Kidney capillary endothelial cell (primary cell): ENCODE measurements around the gene TMEM117.
"Not testable (repeated sequence)": the region's sequence is repeated elsewhere in the genome, so short reads cannot be mapped to it uniquely, and the experiment has no call there.

Experiments used
- DNase-seq: peaks from one replicate; pipeline ENCODE4 v3.0.0-alpha.2; 2018; ENCODE audit warnings: low spot score

TMEM117 gene

DNA sequence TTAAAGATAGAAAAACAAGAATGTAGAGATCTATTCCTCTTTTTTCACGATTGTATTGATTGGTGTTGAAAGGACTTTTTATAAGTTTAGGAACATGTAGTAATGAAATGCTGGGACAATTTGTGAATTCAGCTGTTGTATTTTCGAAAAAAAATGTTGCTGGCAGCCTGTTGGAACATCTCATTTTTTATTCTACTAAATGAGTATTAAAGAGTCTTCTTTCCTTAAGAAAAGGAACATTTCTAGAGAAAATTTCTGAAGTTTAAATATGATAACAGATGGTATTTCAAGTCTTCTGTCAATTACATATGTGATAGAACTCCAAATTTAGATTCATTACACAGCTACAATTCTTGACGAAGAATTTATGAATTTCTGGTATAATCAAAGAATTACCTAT lies 189.6 kb downstream of the TMEM117 start:
- DNase-seq = no peak

GRCh38 chr12:44026046-44026445 lies 190.2 kb downstream of the TMEM117 start:
- no peak for DNase-seq

DNA sequence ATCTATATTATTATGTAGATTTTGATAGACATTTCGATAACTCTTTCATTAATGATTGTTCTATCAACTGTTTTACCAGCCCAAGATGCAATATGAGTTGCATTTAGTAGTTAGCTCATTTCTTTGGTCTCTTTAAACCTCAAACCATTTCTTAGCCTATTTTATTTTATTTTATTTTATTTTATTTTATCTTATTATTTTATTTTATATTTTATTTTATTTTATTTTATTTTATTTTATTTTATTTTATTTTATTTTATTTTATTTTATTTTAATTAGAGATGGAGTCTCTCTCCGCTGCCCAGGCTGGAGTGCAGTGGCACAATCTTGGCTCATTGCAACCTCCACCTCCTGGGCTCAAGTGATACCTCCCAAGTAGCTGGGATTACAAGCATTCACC lies 191.0 kb downstream of the TMEM117 start:
- DNase-seq = not testable (repeated sequence)

- no peak for DNase-seq
Observed at GRCh38 chr12:44029194-44029593, 193.3 kb downstream of the TMEM117 start.

- no peak for DNase-seq
Observed at GRCh38 chr12:44031472-44032185, 195.7 kb downstream of the TMEM117 start.

GRCh38 chr12:44034906-44035305 lies 199.0 kb downstream of the TMEM117 start:
- no peak for DNase-seq

DNA sequence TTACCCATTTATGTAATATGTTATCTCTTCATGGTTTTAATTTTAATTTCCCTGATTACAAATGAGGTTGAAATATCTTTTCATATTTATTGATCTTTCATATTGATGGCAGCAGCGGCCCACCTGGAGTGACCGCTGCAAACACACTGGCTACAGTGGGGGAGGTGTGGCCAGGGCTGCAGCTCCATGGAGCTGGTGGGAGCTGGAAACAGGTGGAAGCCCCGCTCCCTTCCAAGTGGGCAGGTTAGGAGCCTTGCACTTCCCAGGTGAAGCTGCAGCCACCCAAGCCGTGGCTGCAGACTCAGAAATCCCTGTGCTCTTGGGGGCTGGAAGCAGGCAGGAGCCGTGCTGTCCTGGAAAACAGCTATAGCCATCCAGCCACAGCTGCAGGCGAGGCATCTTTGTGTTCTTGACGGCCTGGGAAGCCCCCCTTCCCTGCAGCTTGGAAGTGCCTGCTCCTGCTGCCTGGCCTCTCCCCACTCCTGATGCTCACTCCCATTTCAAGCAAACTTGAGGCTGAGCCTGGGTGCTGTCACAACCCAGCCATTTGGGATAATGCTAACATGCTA lies 201.1 kb downstream of the TMEM117 start:
- DNase-seq = no peak

GRCh38 chr12:44038411-44038810 lies 202.5 kb downstream of the TMEM117 start:
- no peak for DNase-seq

DNA sequence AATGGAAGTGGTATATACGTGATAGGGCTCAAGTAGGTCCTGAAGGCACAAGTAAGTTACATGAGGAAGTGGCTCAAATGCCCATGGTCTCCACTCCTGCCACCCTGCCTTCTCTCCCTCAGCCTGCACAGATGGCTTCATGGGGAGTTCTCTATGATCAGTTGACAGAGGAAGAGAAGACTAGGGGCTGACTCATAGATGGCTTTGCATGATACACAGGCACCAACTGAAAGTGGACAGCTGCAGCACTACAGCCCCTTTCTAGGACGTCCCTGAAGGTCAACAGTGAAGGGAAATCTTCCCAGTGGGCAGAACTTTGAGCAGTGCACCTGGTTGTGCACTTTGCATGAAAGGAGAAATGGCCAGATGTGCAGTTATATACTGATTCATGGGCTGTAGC lies 208.6 kb downstream of the TMEM117 start:
- DNase-seq = not testable (repeated sequence)

DNA sequence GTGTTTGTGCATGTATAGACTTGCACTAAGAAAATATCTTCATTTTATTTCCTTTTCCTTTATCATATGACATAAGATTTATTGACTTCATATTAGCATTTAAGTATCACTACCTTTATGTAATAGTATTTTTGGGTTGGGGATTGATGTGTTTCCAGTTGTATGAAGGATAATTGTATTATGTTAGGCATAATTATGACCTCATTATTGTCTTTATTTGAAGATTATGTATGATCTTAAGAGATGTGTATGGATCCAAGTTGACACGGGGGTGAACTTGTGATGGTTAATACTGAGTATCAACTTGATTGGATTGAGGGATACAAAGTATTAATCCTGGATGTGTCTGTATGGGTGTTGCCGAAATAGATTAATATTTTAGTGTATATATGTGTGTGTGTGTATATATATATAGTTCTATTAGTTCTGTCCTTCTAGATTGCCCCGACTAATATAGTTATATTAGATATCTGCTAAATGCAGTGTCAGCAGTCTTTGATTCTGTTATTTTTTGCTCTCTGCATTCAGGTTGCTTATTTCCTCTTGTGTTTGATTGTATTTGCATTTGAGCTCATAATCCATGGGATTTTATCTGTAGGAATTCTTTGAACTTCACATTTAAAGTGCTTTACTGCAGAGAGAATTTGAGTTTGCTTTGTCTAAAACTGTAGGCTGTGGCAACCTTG lies 211.0 kb downstream of the TMEM117 start:
- DNase-seq = no peak

- no peak for DNase-seq
Observed at GRCh38 chr12:44052554-44052953, 216.7 kb downstream of the TMEM117 start.

- no peak for DNase-seq
Observed at GRCh38 chr12:44053549-44054127, 217.8 kb downstream of the TMEM117 start.

GRCh38 chr12:44054281-44054680 lies 218.4 kb downstream of the TMEM117 start:
- DNase-seq = no peak

DNA sequence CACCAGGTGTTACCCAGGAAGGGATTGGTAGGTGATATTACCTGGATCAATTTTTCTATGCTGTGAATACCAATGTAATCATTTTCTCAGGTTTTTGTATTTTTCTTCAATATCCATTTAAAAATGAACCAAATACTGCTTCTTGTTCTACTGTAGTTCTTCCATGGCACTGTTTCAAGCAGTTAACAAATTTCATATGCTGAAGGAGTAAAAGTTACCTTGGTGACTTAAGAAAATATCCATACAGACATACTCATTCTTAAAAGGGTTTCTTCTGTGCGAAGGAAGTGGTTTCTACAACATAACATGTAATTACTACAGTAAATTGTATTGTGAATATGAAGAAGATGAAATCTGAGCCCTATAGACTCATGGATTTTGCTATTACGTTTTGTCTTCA lies 222.5 kb downstream of the TMEM117 start:
- no peak for DNase-seq

GRCh38 chr12:44059476-44059875 lies 223.6 kb downstream of the TMEM117 start:
- no peak for DNase-seq

DNA sequence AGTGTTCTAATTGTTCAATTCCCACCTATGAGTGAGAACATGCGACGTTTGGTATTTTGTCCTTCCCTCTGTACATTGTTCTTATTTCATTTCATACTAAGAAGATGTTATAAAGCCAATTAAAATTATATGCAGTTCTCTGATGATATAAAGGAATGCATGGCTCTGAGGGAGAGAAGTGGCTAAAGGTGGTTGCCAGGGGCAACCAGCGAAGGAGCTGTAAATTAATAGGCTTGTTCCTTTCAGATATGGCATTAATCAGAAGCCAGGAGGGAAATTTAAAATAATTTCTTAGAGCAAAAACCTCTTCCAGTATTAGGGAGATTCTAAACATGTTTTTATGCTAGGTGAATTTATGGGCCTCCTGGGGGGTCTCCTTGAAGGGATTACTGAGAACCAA lies 227.8 kb downstream of the TMEM117 start:
- no peak for DNase-seq

GRCh38 chr12:44076871-44077270 lies 241.0 kb downstream of the TMEM117 start:
- no peak for DNase-seq

- no peak for DNase-seq
Observed at GRCh38 chr12:44077294-44077693, 241.4 kb downstream of the TMEM117 start.

DNA sequence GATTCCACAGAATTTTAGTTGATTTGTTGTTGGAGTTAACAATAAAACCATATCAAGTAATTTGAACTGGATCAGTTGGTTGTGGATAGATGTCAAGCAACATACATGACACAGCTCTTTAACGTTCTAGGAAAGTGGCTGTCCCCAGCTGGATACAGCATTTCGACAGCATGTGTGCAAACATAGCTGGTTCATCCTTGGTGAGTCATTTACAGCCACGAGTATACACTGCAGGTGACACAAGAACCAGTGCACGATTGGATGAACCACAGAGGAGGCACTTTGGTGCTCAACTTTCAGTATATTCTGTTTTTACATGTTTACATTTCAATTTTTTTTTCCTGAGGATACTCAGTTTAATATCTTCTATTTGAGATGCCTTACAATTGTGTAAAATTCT lies 242.4 kb downstream of the TMEM117 start:
- no peak for DNase-seq

DNA sequence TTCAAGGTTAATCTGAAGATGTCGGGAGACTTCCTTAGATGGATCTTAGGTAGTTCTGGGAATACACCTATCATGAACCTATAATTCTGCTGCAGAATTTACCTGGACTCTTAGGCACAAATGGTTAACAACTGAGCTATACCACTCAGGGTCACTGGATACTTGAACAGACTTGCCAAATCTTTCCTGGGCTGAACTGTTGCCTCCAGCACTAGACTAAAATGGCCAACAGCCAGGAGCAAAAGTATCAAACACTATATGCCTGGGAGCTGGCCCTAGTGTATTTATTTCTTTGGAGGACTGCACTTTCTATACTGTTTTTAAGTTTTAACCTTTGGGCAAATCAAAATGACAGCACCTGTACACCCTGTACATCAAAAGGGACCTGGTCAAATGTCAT lies 252.8 kb downstream of the TMEM117 start:
- DNase-seq = no peak

- DNase-seq = no peak
Observed at GRCh38 chr12:44091948-44092606, 256.2 kb downstream of the TMEM117 start.

GRCh38 chr12:44098786-44099185 lies 262.9 kb downstream of the TMEM117 start:
- no peak for DNase-seq

GRCh38 chr12:44099486-44099885 lies 263.6 kb downstream of the TMEM117 start:
- DNase-seq = no peak
